Kidney glomerular epithelial cell (primary cell): Measurements from ENCODE around the gene ROCK2.

ENCODE experiments used
- DNase-seq: peaks from one replicate; lab custom pipeline; 2025; lab: John Stamatoyannopoulos, UW

ROCK2 gene

DNA sequence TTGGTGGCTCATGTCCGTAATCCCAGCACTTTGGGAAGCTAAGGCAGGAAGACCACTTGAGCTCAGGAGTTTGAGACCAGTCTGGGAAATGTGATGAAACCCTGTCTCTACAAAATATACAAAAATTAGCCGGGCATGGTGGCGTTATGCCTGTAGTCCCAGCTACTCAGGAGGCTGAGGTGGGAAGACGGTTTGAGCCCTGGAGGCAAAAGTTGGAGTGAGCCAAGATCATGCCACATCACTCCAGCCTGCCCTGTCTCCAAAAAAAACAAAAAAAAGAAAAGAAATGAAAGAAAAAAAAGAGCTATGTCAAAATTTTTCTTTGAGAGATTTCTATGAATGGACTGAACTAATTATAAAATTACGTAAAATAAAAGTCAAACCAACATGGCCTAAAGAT is 34.7 kb downstream of the ROCK2 start:
- no peak for DNase-seq

DNA sequence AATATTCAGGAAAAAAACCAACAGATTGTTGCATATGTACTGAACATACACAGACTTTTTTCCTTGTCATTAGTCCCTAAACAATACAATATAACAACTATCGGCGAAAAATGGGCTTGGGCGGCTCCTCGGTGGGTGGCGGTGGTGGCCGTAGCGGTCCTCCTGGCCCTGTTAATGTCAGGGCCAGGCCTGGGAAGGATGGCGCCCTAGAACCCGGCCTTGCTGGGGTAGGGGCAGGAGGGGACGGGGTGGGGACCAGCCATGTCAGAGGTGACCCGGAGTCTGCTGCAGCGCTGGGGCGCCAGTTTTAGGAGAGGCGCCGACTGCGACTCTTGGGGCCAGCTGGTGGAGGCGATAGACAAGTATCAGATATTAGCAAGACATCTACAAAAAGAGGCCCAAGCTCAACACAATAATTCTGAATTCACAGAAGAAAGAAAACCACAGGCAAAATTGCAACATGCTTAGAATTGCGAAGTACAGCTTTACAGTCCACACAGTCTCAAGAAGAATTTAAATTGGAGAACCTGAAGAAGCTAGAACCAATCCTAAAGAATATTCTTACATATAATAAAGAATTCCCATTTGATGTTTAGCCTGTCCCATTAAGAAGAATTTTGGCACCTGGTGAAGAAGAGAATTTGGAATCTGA is 36.5 kb downstream of the ROCK2 start:
- no peak for DNase-seq

DNA sequence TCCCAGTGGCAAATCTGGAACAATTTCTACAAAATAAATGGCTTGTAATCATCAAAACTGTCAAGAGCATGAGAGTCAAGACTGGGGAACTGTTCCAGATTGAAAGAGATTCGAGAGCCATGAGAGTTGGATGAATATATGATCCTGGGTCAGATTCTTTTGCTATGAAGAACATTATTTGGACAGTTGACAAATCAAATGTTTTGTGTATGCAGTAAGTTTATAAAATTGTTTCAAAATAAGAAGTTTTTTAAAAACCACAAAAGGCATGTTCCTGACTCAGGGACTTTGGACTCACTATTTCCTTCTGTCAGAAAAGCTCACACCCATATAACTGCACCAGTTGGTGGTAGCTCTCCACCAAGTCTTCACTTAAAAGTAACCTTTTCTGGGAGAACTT is 38.5 kb downstream of the ROCK2 start:
- DNase-seq: no peak

DNA sequence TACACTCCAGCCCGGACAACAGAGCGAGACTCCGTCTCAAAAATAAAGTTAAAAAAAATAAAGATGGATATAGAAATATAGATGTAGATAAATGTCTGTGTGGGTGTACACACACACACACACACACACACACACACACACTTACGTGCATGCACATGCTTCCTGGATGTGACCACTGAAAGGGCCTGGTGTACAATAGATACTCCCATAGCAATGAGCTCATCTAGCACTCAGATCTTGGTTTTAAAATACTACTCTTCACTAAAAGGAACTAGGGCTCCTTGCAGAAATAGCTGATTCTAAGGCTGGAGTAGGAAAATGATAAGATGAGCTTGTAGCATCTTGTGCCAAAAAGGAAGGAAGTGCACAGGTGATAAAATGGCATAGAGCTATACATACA is 39.1 kb downstream of the ROCK2 start:
- DNase-seq: no peak

DNA sequence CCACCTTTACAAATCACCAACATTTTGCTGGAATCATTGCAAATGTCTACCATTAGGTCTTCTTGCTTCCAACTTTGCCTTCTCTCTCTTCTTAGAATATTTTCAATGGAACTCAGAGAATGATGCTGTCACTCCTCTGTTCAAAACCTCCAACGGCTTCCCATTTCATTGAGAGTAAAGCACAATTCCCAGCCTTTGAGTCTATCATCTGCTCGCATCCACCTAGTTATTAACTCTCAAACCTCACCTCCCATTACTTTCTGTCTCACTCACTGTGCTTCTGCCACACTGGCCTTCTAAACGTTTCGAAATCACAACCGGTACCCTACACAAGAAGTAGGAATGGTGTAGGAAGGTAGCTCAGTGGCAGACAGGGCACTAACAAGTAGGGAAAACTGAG is 40.0 kb downstream of the ROCK2 start:
- no peak for DNase-seq

DNA sequence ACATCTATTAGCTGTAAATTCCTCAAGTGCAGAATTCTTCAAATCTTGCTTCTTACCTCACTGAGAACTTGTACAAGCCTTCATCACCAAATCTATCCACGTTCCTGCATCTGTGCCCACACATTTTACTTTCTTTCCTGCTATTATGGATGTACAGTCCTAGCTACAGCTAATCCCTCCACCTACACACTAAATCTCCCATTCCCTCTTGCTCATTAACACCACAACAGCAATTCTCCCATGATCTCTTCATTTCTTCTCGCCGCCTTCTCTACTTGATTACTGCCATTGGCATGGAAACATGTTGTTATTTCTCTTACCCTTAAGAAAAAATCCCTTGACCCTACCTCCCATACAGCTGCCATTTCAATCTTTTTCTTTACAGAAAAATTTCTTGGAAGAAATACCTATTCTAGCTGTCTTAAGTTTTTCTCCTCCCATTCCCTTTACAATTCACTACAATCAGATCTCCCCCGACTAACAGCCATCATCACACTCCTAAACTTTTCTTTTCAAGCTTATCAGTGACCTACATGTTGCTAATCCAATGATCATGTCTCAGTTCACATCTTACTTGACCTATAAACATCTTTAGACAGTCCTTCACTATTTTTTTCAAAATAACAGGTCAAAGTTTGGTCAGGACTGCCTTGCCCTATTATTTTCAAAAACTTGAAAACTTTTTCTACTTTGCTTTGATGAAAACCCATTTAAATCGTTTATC is 41.0 kb downstream of the ROCK2 start:
- DNase-seq: no peak

DNA sequence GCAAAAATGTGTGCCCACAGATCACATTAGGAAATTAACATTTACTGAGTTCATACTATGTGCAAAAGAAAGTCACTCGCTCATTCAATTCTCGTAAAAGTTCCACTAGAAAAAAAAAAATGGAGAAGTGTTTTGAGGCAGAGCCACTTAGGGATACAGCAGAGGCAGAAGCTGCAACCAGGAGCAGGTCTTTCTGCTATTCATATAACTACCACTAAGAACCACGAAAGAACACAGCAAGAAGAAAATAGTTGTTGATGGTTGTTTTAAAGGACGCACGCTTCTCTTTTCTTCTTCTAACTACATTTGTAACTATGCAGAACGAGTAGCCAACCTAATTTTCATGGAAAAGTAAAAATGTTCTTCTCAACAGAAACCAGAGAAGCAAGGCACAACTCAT is 45.0 kb downstream of the ROCK2 start:
- no peak for DNase-seq

DNA sequence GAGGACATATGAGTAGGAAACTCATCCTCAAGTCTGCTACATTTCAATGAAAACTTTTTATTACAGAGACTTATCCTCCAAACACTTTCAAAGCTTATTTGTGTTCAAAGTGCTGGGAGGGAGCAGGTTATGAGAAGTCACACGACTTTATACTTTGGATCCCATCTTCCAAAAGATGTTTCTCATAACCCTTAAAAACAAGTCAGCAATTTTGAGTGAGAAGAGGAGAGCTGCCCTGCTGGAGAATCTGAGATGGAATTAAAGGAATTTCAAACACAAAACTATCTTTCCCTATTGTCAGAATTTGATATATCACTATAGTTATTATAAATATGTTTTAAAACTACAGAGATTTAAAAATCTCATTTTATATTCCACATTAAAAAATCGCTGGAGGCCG is 45.8 kb downstream of the ROCK2 start:
- no peak for DNase-seq

DNA sequence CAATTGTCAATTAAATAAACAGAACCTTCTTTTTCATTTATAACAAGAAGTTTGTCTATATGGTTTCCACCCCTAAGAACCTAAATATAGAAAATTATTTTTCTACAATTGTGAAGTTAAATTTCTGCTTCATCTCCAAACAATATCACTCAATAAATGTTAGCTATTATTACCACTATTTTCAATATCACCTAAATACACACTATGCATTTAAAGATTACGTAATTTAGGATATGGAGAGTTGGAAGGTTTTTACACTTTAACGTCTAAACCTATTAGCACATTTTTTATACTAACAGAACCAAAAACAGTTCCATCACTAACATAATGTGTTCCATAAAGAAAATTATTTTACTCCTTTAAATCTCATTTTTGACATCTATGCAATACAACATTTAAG is 48.0 kb downstream of the ROCK2 start:
- DNase-seq: no peak

DNA sequence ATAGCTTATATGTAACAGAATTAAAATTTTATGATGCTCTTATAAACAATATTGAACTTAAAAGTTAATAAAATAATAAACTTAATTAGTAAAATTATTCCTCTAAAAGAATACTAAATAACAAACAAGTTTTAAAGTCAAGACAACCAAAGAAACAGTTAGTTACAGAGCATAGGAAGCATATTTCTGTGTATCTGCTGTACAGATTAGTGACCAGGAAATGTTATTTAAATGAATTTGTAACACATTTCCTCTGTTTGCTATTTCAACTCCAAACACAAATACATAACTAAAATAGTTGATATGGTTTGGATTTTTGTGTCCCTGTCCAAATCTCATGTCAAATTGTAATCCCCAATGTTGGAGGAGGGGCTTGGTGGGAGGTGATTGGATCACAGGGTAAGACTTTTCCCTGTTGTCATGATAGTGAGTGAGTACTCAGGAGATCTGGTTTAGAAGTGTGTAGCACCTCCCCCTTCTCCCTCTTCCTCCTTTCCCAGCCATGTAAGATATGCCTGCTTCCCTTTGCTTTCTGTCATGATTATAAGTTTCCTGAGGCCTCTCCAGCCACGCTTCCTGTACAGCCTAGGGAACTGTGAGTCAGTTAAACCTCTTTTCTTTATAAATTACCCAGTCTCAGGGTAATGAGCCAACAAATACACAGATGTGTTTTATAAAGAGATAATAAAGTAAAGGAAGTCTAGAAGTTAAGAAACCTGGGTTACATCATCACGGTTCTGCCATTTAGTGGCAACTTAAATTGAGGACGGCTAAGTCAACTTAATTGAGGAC is 51.8 kb downstream of the ROCK2 start:
- no peak for DNase-seq

DNA sequence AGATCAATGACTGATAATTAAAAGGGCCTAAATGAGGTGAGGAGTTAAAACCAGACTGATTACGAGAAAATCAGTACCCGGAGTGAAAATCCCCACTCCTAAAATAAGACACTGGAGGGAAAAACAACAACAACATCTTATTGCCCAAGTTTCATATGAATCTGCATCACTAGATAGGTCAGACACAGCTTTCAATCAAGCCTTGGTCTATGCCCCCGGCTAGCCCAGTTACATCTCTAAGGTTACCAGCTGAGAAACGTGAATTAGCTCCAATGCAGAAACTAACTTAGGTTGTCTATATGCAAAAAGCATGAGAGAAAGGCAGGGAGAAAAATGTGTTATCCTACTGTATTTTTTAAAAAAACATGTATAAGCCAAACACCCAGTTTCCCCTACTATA is 53.7 kb downstream of the ROCK2 start:
- DNase-seq: no peak

DNA sequence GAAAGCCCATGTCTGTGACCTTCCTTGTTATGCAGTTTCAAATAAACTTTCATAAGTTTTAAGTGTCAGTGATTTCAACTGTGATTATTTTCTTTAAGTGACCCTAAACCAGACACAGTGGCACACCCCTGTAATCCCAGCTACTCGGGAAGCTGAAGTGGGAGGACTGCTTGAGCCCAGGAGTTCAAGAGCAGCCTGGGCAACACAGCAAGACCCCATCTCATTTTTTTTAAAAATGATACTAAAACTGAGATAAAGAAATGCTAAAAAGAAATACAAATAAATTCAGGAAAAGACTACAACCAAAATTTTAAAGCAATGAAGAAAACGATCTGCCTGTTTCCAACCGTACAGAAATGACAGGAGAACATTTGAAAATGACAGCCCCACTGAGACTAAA is 54.2 kb downstream of the ROCK2 start:
- no peak for DNase-seq

DNA sequence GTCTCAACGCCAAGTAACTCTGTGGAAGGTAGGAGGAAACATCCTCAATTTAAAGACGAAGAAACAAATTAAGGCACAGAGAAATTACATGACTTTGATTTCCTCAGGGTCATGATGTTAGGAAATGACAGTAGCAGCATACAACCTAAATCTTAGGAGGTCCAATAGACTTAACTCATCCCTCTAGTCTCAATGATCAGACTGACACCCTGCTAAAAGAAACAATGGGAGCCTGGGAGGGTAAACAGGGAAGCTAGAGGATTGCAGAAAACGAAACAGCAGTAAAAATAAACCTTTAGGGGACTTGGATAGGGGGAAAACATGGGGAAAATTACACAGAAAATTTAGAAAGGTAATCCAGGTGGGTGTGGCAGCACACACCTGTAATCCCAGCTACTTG is 56.0 kb downstream of the ROCK2 start:
- no peak for DNase-seq

DNA sequence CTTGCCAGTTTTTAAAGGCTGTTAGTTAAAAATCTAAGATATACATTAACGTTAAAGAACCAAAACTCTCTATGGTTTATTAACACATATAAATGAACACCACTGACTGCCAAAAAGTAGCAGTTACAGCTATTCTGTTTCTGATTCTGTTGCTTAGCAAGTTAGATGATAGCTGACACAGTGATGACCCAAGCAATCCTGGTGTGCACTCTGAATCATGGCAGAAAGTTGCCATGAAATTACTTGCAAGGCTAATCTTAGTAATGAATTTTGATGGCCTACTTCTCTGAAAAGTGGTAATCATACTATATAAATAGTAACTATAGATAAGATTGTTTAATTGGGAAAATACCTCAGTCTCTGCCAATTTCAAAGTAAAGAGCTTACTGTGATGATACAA is 57.7 kb downstream of the ROCK2 start:
- DNase-seq: no peak

DNA sequence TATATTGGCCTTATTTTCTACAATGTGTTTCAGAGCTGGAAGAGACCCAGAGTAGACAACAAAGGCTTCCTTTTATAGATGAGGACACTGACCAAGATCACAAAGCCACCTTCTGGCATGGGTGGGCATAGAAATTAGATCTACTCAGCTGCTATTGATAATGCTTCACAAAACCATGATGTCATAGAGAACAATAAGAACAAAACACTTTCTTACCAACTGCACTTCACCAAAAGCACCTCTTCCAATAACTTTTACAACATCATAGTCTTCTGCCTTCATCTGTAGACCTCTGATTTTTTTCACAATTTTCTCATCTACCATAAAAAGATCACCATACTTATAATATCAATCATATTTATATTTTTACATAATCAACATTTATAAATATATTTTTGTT is 58.1 kb downstream of the ROCK2 start:
- DNase-seq: no peak

DNA sequence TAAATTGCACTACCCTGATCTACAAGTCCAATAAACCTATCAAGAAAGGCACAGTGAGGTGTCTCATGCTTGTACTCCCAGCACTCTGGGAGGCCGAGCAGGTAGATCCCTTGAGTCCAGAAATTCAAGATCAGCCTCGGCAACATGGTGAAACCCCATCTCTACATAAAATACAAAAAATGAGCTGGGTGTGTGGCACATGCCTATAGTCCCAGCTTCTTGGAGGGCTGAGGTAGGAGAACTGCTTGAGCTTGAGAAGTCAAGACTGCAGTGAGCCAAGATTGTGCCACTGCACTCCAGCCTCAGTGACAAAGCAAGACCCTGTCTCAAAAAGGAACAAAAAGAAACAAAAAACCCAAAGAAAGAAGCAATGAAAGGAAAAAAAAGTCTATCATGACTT is 58.9 kb downstream of the ROCK2 start:
- no peak for DNase-seq

DNA sequence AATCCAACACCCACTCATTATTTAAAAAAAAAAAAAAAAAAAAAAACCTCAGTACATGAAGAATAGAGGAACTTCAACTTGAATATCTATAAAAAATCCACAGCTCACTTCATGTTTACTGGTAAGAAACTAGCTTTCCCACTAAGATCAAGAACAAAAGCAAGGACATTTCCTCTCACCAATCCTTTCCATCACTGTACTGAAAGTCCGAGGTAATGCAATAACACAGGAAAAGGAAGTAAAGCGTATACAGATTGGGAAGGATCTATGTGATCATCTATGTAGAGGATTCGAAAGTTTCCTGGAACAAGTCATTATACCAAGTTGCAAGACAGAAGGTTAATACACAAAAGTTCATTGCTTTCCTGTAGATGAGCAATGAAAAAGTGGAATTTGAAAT is 63.2 kb downstream of the ROCK2 start:
- no peak for DNase-seq

DNA sequence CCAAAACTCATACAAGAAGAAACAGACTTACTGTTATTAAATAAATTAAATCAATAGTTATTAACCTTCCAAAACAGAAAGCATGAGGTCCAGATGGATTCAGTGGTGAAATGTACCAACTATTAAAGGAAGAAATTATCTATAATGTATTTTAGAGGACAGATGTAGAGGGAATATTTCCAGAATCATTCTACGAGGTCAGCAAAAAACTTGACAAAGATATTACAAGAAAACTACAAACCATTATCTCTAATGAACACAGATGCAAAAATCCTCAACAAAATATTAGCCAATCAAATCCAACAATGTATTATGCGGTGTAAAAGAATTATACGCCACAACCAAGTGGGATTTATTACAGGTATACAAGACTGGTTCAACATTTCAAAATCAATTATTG is 63.7 kb downstream of the ROCK2 start:
- DNase-seq: no peak

DNA sequence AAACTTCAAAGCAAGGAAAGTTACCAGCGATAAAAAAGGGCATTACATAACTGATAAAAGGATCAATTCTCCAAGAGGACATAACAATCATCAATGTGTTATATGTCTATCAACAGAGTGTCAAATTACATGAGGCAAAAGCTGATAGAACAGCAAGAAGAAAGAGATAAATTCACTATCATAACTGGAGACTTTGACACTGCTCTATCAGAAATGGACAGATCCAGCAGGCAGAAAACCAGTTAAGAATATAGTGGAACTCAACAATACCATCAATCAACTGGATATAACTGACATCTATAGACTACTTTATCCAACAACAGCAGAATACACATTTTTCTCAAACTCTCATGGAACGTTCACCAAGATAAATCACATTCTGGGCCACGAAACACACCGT is 65.0 kb downstream of the ROCK2 start:
- DNase-seq: no peak

DNA sequence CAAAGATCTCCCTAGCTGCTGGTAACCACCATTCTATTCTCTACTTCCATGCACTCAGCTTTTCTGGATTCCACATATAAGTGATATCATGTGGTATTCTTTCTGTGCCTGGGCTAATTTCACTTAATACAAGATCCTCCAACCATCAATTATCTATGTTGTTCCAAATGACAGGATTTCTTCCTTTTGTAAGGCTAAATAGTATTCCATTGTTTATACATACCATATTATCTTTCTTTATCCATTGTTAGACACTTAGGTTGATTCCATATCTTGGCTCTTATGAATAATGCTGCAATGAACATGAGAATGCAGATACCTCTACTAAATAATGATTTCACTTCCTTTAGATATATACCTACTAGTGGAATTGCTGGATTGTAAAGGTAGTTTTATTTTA is 66.2 kb downstream of the ROCK2 start:
- no peak for DNase-seq

DNA sequence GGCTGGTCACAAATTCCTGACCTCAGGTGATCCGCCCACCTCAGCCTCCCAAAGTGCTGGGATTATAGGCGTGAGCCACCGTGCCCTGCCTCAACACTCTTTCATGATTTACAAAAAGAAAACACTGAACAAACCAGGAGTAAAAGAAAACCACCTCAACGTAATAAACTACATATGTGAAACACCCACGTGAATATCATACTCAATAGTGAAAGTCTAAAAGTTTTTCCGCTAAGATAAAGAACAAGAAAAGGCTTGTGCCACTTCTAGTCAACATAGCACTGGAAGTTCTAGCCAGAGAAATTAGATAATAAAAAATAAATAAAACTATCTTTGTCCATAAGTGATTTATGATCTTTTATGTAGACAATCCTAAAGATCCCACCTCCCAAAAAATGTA is 68.5 kb downstream of the ROCK2 start:
- no peak for DNase-seq

DNA sequence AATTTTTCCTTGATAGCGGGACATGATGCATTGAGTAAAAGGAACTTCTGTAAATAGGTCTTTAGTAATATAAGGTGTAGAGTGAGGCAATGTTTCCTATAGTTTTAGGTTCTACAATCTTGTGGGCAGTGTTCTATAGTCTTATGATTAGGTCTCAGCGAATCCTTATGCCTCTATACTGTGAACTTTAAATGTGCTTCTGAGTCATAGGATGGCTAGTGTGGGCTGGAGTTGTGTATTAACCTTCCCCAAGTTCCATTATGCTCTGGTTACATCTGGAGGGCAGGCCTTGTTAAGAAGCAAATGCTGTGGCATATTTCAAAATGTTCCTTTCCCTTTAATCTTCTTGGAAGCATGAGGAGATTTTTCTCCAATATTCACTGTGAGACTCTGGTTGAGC is 73.5 kb downstream of the ROCK2 start:
- DNase-seq: no peak

DNA sequence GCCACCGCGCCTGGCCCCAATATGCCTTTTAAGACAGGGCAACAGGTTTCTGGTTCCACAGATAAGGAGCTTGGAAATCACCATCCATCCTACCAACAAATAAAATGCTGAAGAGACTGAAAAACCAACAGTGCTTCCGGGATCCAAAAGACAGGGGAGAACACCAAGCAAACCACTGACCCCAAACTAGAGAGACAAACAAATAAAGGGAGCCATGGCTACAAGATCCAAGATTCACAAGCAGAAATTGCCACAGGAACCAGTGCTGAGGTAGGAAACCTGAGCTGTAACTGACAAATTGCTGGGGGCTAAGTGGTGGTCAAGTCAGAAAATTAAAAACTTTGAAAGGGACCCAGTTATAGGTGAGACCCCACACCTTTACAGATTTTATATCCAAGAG is 76.5 kb downstream of the ROCK2 start:
- no peak for DNase-seq
